HEK293T (cell line): Measurements from ENCODE around the gene CCDC142.

Experiments
- ELF4 ChIP-seq: fragments of 450-650 bp; IDR thresholded peaks from 2 replicates; pipeline ENCODE4 v1.6.1; 2017; ENCODE audit warnings: antibody characterized with exemption
- FOXA1 ChIP-seq: fragments of 450-650 bp; IDR thresholded peaks from 2 replicates; pipeline ENCODE4 v1.6.1; 2016; ENCODE audit warnings: mild to moderate bottlenecking
- FOXK2 ChIP-seq: fragments of 450-650 bp; IDR thresholded peaks from 2 replicates; pipeline ENCODE4 v1.6.1; 2016; ENCODE audit warnings: mild to moderate bottlenecking
- NFRKB ChIP-seq: fragments of 450-650 bp; IDR thresholded peaks from 2 replicates; pipeline ENCODE4 v1.6.1; 2016; ENCODE audit warnings: mild to moderate bottlenecking, moderate library complexity
- SUZ12 ChIP-seq: fragments of 450-650 bp; IDR thresholded peaks from 2 replicates; pipeline ENCODE4 v1.6.1; 2016; ENCODE audit warnings: mild to moderate bottlenecking

DNA sequence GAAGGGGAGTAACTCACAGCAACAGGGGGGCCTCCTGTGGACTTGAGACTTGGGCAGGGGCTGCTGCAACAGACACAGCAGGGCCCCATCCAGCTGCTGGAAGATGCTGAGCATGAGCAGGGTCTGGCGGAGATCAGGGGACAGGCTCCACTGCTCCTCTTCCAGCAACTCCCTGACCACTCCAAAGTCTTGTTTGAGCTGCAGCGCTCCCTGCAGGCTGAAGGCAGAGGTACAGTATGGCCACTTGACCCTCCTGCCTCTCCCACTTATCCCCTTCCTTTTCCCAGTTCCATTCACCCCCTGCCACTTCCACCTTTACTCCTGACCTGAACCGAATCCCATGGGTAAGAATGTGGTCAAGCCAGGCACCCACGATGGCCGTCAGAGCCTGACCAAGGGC lies 7.9 kb downstream of the CCDC142 start:
- no peak for TF ChIP-seq NFRKB
- TF ChIP-seq FOXK2 = no peak
- TF ChIP-seq ELF4 = no peak
- no peak for TF ChIP-seq FOXA1
- TF ChIP-seq SUZ12 = no peak
